IPS-20b (cell line): ENCODE results near the gene THSD4.

Experiments used
- H3K27ac ChIP-seq: one replicate; pipeline ENCODE4 v1.5.1; 2013; ENCODE audit warnings: low read length
- H3K27me3 ChIP-seq: 2 replicates; pipeline ENCODE4 v1.6.1; 2013; ENCODE audit warnings: mild to moderate bottlenecking, low read length, inconsistent platforms; ENCODE audit not compliant: insufficient read depth
- H3K36me3 ChIP-seq: 2 replicates; pipeline ENCODE4 v1.6.1; 2013; ENCODE audit warnings: low read depth, mild to moderate bottlenecking, inconsistent platforms, low read length, moderate library complexity; ENCODE audit not compliant: insufficient read depth
- H3K4me1 ChIP-seq: 2 replicates; pipeline ENCODE4 v1.6.1; 2013; ENCODE audit warnings: mild to moderate bottlenecking, control low read depth, inconsistent platforms, low read length, moderate library complexity; ENCODE audit not compliant: insufficient read depth
- H3K4me3 ChIP-seq: 2 replicates; pipeline ENCODE4 v1.5.1; 2013; ENCODE audit warnings: mild to moderate bottlenecking, low read length, inconsistent platforms
- H3K9ac ChIP-seq: 2 replicates; pipeline ENCODE4 v1.6.1; 2013; ENCODE audit warnings: low read depth, mild to moderate bottlenecking, inconsistent platforms, low read length, moderate library complexity
- H3K9me3 ChIP-seq: 2 replicates; pipeline ENCODE4 v1.6.1; 2013; ENCODE audit warnings: mild to moderate bottlenecking, low read depth, low read length, inconsistent platforms; ENCODE audit not compliant: insufficient read depth

Gene THSD4

DNA sequence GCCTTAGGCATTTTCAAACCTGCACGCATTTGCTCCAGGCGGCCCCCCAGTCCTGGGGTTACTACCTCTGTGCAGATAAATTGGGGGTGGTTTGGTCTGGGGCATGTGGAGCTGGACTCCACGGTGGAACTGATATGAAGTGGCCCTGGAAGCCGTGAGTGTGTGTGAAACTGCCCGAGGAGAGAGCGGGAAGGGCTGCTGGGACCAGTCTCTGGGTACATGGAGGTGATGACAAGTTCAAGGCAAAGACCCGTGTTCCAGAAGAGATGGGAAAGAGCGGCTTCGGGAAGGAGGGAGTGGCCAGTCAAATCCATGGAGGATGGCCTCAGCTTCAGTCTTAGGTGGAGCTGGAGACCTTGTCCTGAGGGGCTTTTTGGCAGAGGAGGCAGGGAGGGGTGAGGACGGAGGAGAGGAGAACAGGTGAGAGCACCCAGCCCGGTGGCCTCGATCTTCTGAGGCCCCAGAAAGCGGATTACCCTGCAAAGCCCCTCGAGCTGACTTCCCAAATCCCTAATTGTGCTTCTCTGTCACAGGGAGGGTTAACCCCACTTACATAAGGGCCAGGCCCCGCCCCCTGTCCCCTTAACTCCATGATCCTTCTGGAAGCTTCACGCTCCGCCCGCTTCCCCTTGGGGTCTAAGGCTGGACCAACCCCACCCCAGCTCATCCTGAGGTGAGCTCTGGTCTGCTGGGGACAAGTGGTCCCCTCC is 693.2 kb downstream of the THSD4 start:
- Histone ChIP-seq H3K9me3 (no peaks in the 10 kb centered on the region), H3K27me3 (no peaks in the 10 kb centered on the region), H3K36me3 (no peaks in the 10 kb centered on the region), H3K9ac (no peak overlapping the region; the same call in 1 of the 2 replicates), H3K27ac (peak overlapping the region; percentile 27), H3K4me1 (peaks cover 21% of the 10 kb centered on the region; the same call in 1 of the 2 replicates), H3K4me3 (peak overlapping the region; percentile 49; the same call in 1 of the 2 replicates)

DNA sequence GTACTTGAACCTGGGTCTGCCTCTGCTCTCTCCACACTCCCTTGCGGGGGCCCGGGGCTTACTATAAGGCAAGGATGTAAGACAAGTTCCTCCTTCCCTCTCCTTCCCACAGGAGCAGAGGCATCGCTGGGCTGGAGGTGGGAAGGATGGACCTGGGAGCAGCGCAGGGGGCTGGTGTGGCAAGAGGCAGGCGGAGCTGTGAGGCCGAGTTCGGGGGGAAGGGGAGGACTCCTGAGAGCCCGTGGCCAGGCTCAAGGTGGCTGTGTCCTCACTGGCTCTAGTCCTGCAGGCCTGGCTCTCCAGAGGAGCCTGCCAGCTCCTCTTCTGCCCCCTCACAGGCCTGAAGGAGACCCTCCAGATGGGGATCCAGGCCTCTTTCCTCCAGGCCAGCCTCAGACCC is 694.1 kb downstream of the THSD4 start:
- no peaks in the 10 kb centered on the region for H3K27me3 ChIP-seq
- H3K36me3 ChIP-seq: no peaks in the 10 kb centered on the region
- no peak overlapping the region for H3K4me3 ChIP-seq
- no peak overlapping the region for H3K27ac ChIP-seq
- no peaks in the 10 kb centered on the region for H3K9me3 ChIP-seq
- no peak overlapping the region for H3K9ac ChIP-seq
- peaks cover 21% of the 10 kb centered on the region; the same call in 1 of the 2 replicates for H3K4me1 ChIP-seq

DNA sequence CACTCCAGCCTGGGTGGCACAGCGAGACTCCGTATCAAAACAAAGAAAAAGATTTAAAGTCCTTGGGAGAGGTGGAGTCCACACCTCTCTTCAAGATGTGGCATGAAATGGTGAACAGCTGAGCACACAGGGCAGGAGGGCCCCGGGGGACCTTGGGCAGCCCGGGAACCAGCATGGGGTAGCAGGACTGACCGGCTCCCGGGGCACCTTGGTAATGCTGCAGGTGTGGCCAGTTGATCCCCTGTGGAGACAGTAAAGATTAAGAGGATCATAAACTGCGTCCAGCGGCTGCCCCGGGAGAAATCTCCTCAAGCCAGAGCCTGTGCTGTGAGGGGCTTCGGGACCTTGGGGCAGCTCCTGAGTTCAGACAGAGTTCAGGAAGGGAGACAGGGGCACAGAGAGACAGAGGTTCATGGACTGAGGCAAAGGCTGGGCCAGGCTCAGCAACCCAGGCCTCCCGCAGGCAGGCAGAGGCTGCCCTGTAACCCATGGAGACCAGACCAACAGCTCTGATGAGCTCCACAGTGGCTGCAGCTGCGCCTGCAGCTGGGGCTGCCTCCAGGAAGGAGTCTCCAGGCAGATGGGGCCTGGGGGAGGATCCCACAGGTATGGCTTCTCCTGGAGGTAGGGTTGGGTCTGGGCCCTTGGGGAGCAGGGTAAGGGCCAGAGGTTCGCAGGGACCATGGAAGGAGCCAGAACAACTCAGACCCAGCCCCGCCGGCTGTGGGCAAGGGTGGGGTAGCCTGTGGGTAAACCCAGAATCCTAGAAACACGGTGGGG is 695.2 kb downstream of the THSD4 start, which contains the start of gene NR2E3:
NR2E3 (plus strand) TSS at position 299 of the 780 bp plus-strand sequence; CDS start at position 489, 190 bp downstream.
- peaks cover 21% of the 10 kb centered on the region; the same call in 1 of the 2 replicates for H3K4me1 ChIP-seq
- no peak within 1 kb of the TSS for H3K27ac ChIP-seq
- no peaks in the 10 kb centered on the region for H3K27me3 ChIP-seq
- no peak within 1 kb of the TSS for H3K9ac ChIP-seq
- H3K36me3 ChIP-seq: no peaks in the 10 kb centered on the region
- H3K4me3 ChIP-seq: no peak within 1 kb of the TSS
- H3K9me3 ChIP-seq: no peaks in the 10 kb centered on the region

- H3K4me1 ChIP-seq: peaks cover 20% of the 10 kb centered on the region; the same call in 1 of the 2 replicates
- H3K4me3 ChIP-seq: no peak overlapping the region
These were observed 695.9 kb downstream of the THSD4 start for GRCh38 chr15:71811036-71811736.

GRCh38 chr15:71811752-71812735 is 696.8 kb downstream of the THSD4 start:
- Histone ChIP-seq H3K27ac (no peak overlapping the region), H3K4me1 (peaks cover 12% of the 10 kb centered on the region; the same call in 1 of the 2 replicates), H3K9me3 (no peaks in the 10 kb centered on the region), H3K27me3 (no peaks in the 10 kb centered on the region), H3K9ac (no peak overlapping the region), H3K36me3 (no peaks in the 10 kb centered on the region), H3K4me3 (no peak overlapping the region)

More at GRCh38 chr15:71811036-71811736, 695.9 kb downstream of the THSD4 start:
- Histone ChIP-seq H3K9me3 (no peaks in the 10 kb centered on the region), H3K27ac (no peak overlapping the region), H3K36me3 (no peaks in the 10 kb centered on the region), H3K27me3 (no peaks in the 10 kb centered on the region), H3K9ac (no peak overlapping the region)

DNA sequence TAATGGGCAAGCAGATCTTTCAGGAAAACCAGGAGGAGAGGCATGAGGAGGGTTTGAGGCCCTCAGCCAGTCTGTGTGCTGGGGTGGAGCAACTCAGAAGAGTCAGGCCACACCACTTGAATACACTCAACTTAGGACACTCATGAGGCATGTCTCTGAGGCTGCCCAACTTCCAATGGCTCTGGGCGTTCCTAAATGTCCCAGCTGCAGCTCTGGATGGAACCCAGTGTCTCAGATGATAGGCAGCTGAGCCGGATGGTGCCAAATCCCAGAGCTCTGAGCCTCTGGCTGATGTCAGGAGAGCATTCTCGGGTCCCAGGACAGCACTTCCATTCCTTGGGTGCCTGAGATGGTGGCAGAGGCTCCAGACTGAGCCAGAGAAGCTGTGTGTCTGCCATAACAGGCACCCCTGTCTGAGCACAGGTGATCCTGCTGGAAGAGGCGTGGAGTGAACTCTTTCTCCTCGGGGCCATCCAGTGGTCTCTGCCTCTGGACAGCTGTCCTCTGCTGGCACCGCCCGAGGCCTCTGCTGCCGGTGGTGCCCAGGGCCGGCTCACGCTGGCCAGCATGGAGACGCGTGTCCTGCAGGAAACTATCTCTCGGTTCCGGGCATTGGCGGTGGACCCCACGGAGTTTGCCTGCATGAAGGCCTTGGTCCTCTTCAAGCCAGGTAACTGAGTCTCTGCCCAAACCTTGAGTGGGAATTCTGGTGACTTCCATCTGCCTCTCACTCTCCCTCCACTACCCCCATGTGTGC is 697.9 kb downstream of the THSD4 start:
- Histone ChIP-seq H3K9me3 (no peaks in the 10 kb centered on the region; the same call in 1 of the 2 replicates), H3K9ac (no peak overlapping the region), H3K27me3 (no peaks in the 10 kb centered on the region), H3K27ac (no peak overlapping the region), H3K4me3 (no peak overlapping the region), H3K4me1 (peaks cover 3% of the 10 kb centered on the region; the same call in 1 of the 2 replicates), H3K36me3 (no peaks in the 10 kb centered on the region)

DNA sequence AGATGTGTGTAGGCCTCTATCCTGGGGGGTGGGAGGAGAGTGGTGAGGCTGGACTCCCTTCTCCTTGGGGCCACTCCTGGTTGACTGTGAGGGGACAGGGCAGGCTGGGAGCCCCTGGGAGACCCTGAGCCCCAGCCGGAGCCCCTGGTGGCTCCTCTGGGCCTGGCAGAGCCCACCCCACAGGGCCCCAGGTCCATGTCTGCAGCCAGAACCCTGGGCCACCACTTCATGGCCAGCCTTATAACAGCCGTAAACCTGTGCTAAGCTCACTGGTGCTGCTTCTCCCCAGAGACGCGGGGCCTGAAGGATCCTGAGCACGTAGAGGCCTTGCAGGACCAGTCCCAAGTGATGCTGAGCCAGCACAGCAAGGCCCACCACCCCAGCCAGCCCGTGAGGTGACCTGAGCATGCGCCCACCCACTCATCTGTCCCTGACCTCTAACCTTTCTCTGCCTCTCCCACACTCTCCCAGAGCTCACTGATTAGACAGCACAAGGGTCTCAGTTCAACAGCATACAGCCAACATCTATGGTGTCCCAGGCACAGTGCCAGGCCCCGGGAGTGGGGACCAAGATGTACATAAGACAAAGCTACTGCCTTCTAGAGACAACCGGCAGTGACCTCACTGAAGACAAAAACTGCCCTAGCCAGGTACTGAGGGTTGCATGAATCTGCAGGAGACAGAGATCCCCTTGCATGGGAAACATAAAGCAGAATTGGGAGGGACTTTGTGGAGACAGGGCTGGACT is 698.6 kb downstream of the THSD4 start:
- Histone ChIP-seq H3K4me3 (no peak overlapping the region), H3K9me3 (no peaks in the 10 kb centered on the region; the same call in 1 of the 2 replicates), H3K9ac (no peak overlapping the region)

DNA sequence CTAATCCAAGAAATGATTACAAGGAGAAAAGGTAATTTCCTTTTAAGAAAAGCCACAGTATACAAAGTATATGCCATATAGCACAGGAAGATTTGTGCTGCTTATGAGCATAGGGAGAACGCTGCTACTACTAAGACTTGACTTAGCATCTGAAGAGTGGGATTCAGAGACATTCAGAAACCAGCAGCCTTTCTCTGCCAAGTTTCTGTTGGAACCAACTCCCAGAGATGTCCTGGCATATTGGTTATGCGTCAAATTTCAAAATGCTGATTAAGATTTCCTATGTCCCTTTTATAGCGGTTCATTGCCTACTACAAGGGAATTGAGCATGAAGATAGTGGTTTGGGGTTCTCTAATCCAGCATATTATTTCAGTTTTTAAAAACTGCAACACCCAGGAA is 700.0 kb downstream of the THSD4 start:
- H3K36me3 ChIP-seq: no peaks in the 10 kb centered on the region
- no peak overlapping the region for H3K27ac ChIP-seq
- no peaks in the 10 kb centered on the region for H3K27me3 ChIP-seq
- H3K9me3 ChIP-seq: peaks cover 2% of the 10 kb centered on the region; the same call in 1 of the 2 replicates
- no peaks in the 10 kb centered on the region for H3K4me1 ChIP-seq
- no peak overlapping the region for H3K4me3 ChIP-seq
- H3K9ac ChIP-seq: no peak overlapping the region

More for the DNA sequence above, 698.6 kb downstream of the THSD4 start:
- no peaks in the 10 kb centered on the region for H3K27me3 ChIP-seq
- H3K36me3 ChIP-seq: no peaks in the 10 kb centered on the region
- no peak overlapping the region for H3K27ac ChIP-seq
- no peaks in the 10 kb centered on the region for H3K4me1 ChIP-seq

DNA sequence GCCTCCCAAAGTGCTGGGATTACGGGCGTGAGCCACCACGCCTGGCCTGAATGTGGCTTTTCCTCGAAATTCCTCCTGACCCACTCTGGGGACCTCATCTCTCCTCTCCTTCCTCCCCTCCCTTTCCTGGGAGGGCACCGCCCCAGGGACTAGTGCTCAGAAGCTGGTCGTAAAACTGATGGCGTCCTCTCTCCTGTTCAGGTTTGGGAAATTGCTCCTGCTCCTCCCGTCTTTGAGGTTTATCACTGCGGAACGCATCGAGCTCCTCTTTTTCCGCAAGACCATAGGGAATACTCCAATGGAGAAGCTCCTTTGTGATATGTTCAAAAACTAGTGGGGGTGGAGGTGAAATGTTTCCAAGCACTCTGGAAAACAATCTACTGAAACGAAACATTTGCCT is 702.1 kb downstream of the THSD4 start:
- Histone ChIP-seq H3K9ac (no peak overlapping the region), H3K4me1 (no peaks in the 10 kb centered on the region), H3K27ac (no peak overlapping the region), H3K4me3 (no peak overlapping the region), H3K36me3 (no peaks in the 10 kb centered on the region), H3K27me3 (no peaks in the 10 kb centered on the region), H3K9me3 (peaks cover 13% of the 10 kb centered on the region)

DNA sequence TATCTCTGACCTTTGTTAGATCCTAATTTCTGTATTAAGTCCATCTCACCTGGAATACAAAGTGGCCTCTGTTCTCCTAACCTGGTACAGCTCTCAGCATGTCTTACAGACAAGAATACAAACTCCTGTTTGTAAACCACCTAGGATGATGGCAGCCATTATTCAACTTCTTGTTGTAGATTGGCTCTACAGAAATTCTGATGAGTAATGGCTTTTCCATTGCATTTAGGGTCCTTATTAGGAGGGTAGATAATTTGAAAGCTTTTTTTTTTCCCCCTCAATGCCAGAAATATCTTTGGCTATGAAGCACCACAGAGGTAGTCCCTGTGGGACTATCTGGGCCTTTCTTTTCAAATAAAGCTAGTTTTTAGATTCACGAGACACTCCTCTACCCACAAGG is 704.9 kb downstream of the THSD4 start:
- H3K4me1 ChIP-seq: no peaks in the 10 kb centered on the region
- peaks cover 18% of the 10 kb centered on the region for H3K9me3 ChIP-seq
- H3K36me3 ChIP-seq: no peaks in the 10 kb centered on the region

More for the DNA sequence above, 704.9 kb downstream of the THSD4 start:
- H3K27me3 ChIP-seq: no peaks in the 10 kb centered on the region
- no peak overlapping the region for H3K27ac ChIP-seq
- no peak overlapping the region for H3K9ac ChIP-seq
- H3K4me3 ChIP-seq: no peak overlapping the region
